GM19372 (cell line): ENCODE data around the gene MYH15.
"Not testable (repeated sequence)": the region's sequence is repeated elsewhere in the genome, so short reads cannot be mapped to it uniquely, and the experiment has no call there.

Experiments
- ATAC-seq: cut with Tn5 transposase; IDR thresholded peaks from one replicate; pipeline ENCODE4 v1.9.1; 2021; ENCODE audit warnings: mild to moderate bottlenecking, low read depth, moderate library complexity; ENCODE audit not compliant: unreplicated experiment

The MYH15 gene

DNA sequence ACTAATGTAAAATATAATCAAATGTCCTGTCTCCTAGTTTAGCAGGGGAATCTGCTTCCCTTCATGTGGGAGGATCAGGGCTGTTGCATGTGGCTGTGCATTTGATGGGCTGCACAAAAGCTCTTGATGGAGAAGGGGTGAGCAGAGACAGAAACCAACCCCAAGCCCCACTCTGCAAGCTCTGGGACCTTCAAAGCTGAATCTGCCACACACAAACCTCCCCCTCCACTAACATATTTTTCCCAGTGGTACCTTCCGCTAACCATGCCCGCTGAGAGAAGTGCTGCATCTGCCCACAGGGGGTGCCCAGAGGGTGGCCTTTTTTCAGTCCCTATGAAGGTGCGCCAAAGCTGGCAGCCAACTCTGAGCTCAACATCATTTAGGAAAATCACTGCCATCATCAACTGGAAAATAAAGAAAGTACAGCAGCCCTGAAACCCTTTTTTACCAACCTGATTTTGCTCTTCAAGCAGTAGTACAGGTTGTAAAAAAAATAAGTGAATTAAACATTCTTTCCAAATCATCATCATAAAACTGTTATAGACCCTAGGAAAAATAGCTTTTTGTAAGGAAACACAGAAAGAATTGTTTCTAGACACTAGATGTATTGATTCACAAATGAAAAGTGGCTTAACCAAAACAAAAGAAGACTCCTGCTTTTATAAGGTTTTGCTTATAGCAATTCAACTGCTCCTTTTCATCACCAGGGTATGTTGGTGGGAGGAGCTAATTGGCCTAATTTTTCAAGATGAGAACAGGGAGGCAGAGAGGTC lies 117.1 kb downstream of the MYH15 start:
- ATAC-seq = no peak

GRCh38 chr3:108391917-108392593 lies 118.3 kb downstream of the MYH15 start:
- no peak for ATAC-seq

DNA sequence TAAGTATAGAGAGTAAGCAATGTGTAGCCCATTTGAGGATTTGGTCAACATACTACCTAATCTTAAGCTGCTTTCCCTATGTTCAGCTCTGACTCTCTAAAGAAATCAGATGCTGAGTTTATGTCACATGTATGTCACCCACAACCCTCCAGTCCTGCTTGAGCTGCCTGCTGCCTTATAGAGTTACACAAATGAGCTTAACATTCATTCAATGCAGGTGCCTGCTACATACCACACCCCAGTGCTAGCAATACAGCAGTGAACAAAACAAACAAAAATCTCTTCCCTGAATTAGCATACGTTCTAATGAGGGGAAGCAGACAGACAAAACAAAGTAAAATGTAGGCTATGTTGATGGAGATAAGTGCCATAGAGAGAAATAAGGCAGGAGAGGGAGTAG lies 121.0 kb downstream of the MYH15 start:
- no peak for ATAC-seq

- ATAC-seq = peak; percentile 66
These were observed 122.0 kb downstream of the MYH15 start for GRCh38 chr3:108388136-108389132.

DNA sequence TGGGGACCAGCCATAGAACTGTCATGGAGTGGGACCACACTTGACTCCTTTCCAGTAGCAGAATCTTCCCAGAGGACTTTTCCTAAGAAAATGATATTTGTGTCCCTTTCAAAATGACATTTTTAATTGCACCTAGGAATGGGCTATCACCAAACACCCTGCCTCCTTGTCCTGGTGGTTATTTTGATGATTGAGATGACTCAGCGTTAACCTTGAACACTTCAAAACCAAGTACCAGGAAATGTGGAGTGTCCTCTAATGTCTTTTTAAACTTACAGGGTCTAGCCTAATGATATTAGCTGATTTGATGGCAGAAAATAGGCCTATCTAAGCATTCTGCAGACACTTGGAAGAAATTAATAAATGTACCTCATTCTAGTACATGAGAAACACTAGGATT lies 123.3 kb downstream of the MYH15 start:
- ATAC-seq = no peak

DNA sequence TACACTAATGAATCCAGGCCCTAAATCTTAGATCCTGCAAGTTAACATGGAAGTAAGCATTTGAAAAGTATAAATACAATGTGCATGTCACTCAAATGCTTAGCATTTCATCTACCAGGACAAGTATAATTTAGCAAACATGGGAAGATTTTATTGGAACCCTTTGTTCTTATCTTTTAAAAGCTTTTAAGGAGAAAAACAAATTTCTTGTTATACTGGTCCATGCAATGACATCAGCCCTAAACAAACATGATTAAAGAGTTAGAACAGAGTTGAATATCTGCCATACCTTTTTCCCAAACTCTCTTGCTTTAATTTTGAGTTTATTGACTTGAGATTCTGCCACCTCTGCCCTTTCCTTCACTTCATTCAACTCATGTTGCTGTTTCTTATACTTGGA lies 127.1 kb downstream of the MYH15 start:
- ATAC-seq = no peak

GRCh38 chr3:108381529-108382140 lies 128.8 kb downstream of the MYH15 start:
- no peak for ATAC-seq

DNA sequence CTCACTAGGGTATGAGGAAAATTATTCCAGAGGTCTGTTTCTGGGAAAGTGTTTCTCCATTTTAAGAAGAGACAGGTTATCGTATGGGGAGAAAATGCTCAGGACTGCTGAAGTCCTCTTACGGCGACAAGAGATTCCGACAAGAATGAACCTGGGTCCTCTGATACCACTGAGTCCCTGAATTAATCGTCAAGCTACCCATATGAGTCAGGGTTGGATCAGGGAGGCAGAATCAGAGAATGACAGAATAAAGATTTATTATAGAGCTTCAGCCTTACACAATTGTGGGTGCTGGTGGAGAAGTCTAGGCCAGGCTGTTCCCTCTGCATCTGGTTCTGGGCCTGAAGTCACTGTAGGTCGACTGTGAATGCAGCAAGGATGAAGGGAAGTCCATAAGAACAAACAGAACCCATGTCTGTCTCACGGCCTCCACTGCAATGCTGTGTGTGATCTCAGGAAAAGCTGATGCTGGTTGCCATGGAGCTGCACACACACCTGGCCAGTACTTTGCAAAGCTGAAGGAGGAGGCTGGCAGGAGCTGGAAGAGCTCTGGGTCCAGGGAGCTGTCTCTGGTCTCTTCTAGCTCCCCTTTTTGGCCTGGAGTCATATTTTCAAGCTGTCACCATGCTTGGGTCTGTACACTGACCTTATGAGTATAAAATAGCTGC lies 130.1 kb downstream of the MYH15 start:
- no peak for ATAC-seq

DNA sequence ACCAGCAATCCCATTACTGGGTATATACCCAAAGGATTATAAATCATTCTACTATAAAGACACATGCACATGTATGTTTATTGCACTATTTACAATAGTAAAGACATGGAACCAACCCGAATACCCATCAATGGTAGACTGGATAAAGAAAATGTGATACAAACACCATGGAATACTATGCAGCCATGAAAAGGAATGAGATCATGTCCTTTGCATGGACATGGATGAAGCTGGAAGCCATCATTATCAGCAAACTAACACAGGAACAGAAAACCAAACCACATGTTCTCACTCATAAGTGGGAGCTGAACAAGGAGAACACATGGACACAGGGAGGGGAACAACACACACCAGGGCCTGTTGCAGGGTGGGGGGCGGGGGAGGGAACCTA lies 131.4 kb downstream of the MYH15 start:
- ATAC-seq = not testable (repeated sequence)

GRCh38 chr3:108378153-108378951 lies 132.0 kb downstream of the MYH15 start:
- peak; percentile 76 for ATAC-seq

DNA sequence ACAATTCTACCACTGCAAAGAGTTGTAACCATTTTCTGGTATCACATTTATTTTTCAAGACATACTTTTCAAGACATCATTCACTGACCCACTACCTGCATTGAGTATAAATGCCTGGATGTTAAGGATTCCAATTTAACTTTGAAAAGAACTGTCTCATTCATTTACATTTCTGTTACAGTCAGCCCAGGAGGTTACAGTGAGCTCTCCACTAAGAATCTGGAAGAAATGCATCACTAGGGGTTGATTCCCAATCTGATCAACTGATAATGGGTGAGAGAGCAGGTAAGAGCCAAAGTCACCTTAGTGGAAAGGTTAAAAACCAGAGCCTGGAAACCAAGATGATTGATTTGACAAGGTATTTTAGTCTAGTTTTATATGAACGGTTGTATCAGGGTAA lies 133.0 kb downstream of the MYH15 start:
- ATAC-seq = no peak

- ATAC-seq = no peak
These were observed 134.4 kb downstream of the MYH15 start for GRCh38 chr3:108376026-108376425.

GRCh38 chr3:108359011-108359410 lies 151.4 kb downstream of the MYH15 start:
- ATAC-seq = no peak

GRCh38 chr3:108357042-108357441 lies 153.4 kb downstream of the MYH15 start:
- ATAC-seq = no peak

DNA sequence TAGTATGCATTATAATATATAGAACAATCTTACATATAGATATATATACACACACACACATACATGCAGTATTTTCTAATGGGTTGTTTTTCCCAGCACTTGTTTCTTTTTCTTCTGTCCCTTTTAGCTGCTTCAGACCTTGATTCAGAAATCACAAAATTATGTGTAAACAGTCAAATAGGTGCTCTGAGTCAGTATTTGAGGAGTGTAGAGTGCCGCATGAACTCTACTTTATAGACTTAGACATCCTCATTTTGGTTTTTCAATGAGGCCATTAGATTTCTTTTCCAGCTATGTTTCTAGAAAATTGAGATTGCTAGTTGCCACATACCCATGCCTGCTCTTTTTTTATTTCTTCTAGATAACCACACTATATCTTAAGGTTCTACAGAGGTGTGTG lies 155.8 kb downstream of the MYH15 start:
- no peak for ATAC-seq

DNA sequence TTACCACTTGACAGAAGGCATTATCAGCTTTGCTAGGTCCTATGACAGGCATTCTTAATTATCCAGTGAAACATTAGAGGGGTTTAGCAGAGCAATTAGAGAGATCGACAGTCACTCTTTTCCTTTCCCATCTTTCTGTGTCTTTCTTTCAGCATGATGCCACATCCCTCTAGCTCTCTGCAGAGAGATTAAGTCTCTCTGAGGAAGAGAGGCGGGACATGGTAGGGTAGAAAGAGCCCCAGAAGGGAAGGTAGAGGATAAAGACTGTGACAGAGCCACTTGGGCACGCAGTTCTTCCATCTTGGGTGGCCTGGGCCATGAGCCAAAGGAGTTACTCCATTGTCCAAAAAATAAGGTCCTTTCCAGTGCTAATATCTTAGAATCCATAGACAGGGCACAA lies 158.2 kb downstream of the MYH15 start:
- ATAC-seq = no peak

GRCh38 chr3:108346301-108347227 lies 163.8 kb downstream of the MYH15 start:
- ATAC-seq = no peak
